GM23248 (cell line): ENCODE results near the gene PARD3B.

Experiments used
- EZH2 ChIP-seq: fragments of 200-600 bp; sonication (generic); IDR thresholded peaks from 2 replicates; pipeline ENCODE4 v1.6.1; 2018; ENCODE audit warnings: antibody characterized with exemption, mild to moderate bottlenecking; ENCODE audit not compliant: insufficient read depth, poor library complexity, severe bottlenecking
- EZH2phosphoT487 ChIP-seq: fragments of 200-600 bp; sonication (generic); IDR thresholded peaks from 2 replicates; pipeline ENCODE4 v1.6.1; 2018; ENCODE audit warnings: antibody characterized with exemption, moderate library complexity, mild to moderate bottlenecking, low read depth; ENCODE audit not compliant: insufficient read depth

DNA sequence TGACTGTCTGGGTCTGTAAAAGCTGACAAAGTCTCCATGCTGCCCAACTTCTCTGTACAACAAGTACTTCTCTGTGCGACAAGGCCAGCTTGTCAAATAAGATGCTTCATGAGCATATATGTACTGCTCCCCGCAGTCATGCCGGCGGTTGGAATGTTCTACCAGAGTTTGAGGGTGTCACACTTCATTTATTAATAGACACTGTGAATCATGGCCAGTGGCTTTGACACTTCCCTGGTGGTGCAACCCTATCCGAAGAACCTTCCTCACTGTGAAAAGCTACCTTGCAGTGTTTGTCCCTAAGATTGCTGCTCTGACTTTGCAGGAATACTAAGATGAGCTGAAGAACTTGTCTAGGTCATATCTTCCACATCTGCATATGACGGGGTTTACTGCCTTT lies 1016.2 kb downstream of the PARD3B start:
- TF ChIP-seq EZH2 = no peak
- no peak for TF ChIP-seq EZH2phosphoT487
